WERI-Rb-1 (cell line): ENCODE measurements around the gene LSAMP.

ENCODE experiments used
- DNase-seq: peaks from one replicate; pipeline ENCODE4 v3.0.0-alpha.2; 2020
- H3K27ac ChIP-seq: fragments of 250-450 bp; sonication (Bioruptor Pico); 2 replicates; pipeline ENCODE4 v1.5.1; 2020; ENCODE audit warnings: mild to moderate bottlenecking, moderate library complexity
- H3K27me3 ChIP-seq: fragments of 250-450 bp; sonication (Bioruptor Pico); 2 replicates; pipeline ENCODE4 v1.5.1; 2021; ENCODE audit warnings: mild to moderate bottlenecking, low read depth, moderate library complexity; ENCODE audit not compliant: insufficient read depth, severe bottlenecking
- H3K36me3 ChIP-seq: fragments of 250-450 bp; sonication (Bioruptor Pico); 2 replicates; pipeline ENCODE4 v1.5.1; 2020; ENCODE audit warnings: mild to moderate bottlenecking, moderate library complexity
- H3K4me3 ChIP-seq: 2 replicates; pipeline ENCODE4 v1.5.1; 2011; ENCODE audit warnings: low read depth, mild to moderate bottlenecking, control low read depth, low read length
- H3K9me3 ChIP-seq: fragments of 250-450 bp; sonication (Bioruptor Pico); 2 replicates; pipeline ENCODE4 v1.5.1; 2021; ENCODE audit warnings: mild to moderate bottlenecking, moderate library complexity; ENCODE audit not compliant: severe bottlenecking
- CTCF ChIP-seq: IDR thresholded peaks from 2 replicates; pipeline ENCODE4 v1.5.1; 2011; ENCODE audit warnings: low read depth, mild to moderate bottlenecking, control low read depth, inconsistent platforms, low read length

Gene LSAMP

GRCh38 chr3:115843206-115843605 lies 602.1 kb downstream of the LSAMP start:
- no peak for TF ChIP-seq CTCF
- no peaks in the 10 kb centered on the region for H3K36me3 ChIP-seq
- no peak for DNase-seq
- H3K4me3 ChIP-seq, result no peak overlapping the region
- H3K27me3 ChIP-seq, result no peaks in the 10 kb centered on the region
- no peak overlapping the region for H3K27ac ChIP-seq
- H3K9me3 ChIP-seq, result no peaks in the 10 kb centered on the region

GRCh38 chr3:115839246-115839645 lies 606.0 kb downstream of the LSAMP start:
- Histone ChIP-seq H3K36me3 (no peaks in the 10 kb centered on the region), H3K27ac (no peak overlapping the region), H3K4me3 (no peak overlapping the region), H3K9me3 (no peaks in the 10 kb centered on the region), H3K27me3 (no peaks in the 10 kb centered on the region)
- no peak for DNase-seq
- TF ChIP-seq CTCF, result no peak

- no peaks in the 10 kb centered on the region for H3K27me3 ChIP-seq
- H3K4me3 ChIP-seq, result no peak overlapping the region
- H3K27ac ChIP-seq, result no peak overlapping the region
- TF ChIP-seq CTCF, result no peak
- no peaks in the 10 kb centered on the region for H3K36me3 ChIP-seq
- no peak for DNase-seq
- no peaks in the 10 kb centered on the region for H3K9me3 ChIP-seq
Observed at GRCh38 chr3:115838786-115839185, 606.5 kb downstream of the LSAMP start.

GRCh38 chr3:115836944-115837343 lies 608.3 kb downstream of the LSAMP start:
- peak; percentile 33; the same call in 1 of the 2 replicates for TF ChIP-seq CTCF
- H3K27me3 ChIP-seq, result no peaks in the 10 kb centered on the region
- H3K27ac ChIP-seq, result no peak overlapping the region
- no peaks in the 10 kb centered on the region for H3K9me3 ChIP-seq
- no peak overlapping the region for H3K4me3 ChIP-seq
- H3K36me3 ChIP-seq, result no peaks in the 10 kb centered on the region
- no peak for DNase-seq

GRCh38 chr3:115835946-115836345 lies 609.3 kb downstream of the LSAMP start:
- H3K9me3 ChIP-seq, result no peaks in the 10 kb centered on the region
- DNase-seq, result no peak
- H3K27me3 ChIP-seq, result no peaks in the 10 kb centered on the region
- H3K4me3 ChIP-seq, result no peak overlapping the region
- TF ChIP-seq CTCF, result no peak
- no peak overlapping the region for H3K27ac ChIP-seq
- H3K36me3 ChIP-seq, result no peaks in the 10 kb centered on the region

GRCh38 chr3:115834068-115834467 lies 611.2 kb downstream of the LSAMP start:
- no peak for DNase-seq
- TF ChIP-seq CTCF, result no peak

More at GRCh38 chr3:115834068-115834467, 611.2 kb downstream of the LSAMP start:
- H3K9me3 ChIP-seq, result no peaks in the 10 kb centered on the region
- no peaks in the 10 kb centered on the region for H3K36me3 ChIP-seq
- no peaks in the 10 kb centered on the region for H3K27me3 ChIP-seq
- H3K27ac ChIP-seq, result no peak overlapping the region
- no peak overlapping the region for H3K4me3 ChIP-seq
